GM12864 (cell line): Measurements from ENCODE around the gene CLIC5.

Experiments
- DNase-seq: peaks from one replicate; pipeline ENCODE4 v3.0.0-alpha.2; 2011; ENCODE audit warnings: low read depth
- H3K4me3 ChIP-seq: 2 replicates; pipeline ENCODE4 v1.5.1; 2011; ENCODE audit warnings: mild to moderate bottlenecking, low read depth, low read length, control low read depth
- TF ChIP-seq, protein P1 (sequence below): IDR thresholded peaks from 2 replicates; pipeline ENCODE4 v1.5.1; 2011; ENCODE audit warnings: low read depth, mild to moderate bottlenecking, moderate library complexity, low read length, control low read depth, inconsistent platforms; ENCODE audit errors: missing control alignments

Gene CLIC5

DNA sequence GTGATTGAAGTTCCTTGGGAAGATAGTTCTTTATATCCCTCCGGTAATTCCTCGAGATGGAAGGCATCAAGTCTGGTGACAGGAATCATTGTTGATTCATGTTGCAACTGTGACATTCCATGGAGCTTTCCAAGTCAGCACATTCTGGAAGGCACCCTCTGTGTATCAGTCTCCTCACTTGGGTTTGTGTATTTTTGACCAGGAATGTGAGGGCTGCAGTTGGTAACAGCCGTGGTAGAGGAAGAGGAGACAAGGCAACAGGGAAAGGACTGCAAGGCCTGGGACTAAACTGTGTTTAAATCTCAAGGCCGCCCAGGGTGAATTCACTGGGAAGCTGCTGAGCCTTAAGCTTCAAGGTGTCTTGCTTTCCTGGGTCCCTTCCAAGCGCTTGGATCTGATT, 99.0 kb downstream of the CLIC5 start:
- TF ChIP-seq, protein P1, sequence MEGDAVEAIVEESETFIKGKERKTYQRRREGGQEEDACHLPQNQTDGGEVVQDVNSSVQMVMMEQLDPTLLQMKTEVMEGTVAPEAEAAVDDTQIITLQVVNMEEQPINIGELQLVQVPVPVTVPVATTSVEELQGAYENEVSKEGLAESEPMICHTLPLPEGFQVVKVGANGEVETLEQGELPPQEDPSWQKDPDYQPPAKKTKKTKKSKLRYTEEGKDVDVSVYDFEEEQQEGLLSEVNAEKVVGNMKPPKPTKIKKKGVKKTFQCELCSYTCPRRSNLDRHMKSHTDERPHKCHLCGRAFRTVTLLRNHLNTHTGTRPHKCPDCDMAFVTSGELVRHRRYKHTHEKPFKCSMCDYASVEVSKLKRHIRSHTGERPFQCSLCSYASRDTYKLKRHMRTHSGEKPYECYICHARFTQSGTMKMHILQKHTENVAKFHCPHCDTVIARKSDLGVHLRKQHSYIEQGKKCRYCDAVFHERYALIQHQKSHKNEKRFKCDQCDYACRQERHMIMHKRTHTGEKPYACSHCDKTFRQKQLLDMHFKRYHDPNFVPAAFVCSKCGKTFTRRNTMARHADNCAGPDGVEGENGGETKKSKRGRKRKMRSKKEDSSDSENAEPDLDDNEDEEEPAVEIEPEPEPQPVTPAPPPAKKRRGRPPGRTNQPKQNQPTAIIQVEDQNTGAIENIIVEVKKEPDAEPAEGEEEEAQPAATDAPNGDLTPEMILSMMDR, result no peak
- DNase-seq, result no peak
- H3K4me3 ChIP-seq, result no peak overlapping the region

- no peak for DNase-seq
- TF ChIP-seq, protein P1, result no peak
- no peak overlapping the region for H3K4me3 ChIP-seq
These were observed 99.7 kb downstream of the CLIC5 start for GRCh38 chr6:45915780-45916468.

DNA sequence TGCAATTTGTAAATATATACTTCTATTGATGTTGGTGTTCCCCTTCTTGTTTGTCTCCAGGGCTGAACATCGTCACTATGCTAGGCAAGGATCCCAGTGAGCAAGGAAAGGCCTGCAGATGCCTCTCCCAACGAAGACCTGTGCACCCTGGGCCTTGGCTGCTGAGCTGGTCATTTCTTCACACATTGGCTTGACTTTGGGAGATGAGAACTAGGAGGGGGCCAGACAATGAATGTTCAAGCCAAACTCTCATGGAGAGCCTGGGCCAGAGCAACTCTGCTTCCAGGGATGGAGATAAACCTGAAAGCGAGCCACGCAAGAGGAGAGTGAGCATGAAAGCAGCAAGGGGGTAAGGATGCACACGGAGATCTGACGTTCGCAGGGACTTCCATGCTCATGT, 104.0 kb downstream of the CLIC5 start:
- DNase-seq, result no peak
- no peak overlapping the region for H3K4me3 ChIP-seq
- TF ChIP-seq, protein P1, result no peak

DNA sequence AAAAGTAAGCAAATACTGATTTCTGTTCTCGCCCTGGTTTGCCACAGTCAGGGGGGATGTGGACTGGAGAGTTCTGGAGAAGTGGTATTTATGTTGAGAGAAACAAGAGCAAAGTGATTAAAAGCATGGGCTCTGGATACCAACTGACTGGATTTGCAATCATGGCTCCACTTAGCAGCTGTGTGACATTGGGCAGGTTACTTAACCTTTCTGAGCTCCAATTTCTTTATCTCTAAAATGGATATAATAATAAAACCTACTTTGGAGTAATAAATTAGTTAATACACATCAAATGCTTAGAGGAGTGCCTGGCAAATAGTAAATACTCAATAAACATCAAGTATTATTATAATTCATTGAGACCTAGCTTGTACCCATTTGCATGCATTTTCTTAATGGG, 111.7 kb downstream of the CLIC5 start:
- DNase-seq, result no peak
- TF ChIP-seq, protein P1, result no peak
- no peak overlapping the region for H3K4me3 ChIP-seq

- TF ChIP-seq, protein P1, result no peak
- no peak for DNase-seq
- H3K4me3 ChIP-seq, result no peak overlapping the region
These were observed 112.7 kb downstream of the CLIC5 start for GRCh38 chr6:45902984-45903383.

DNA sequence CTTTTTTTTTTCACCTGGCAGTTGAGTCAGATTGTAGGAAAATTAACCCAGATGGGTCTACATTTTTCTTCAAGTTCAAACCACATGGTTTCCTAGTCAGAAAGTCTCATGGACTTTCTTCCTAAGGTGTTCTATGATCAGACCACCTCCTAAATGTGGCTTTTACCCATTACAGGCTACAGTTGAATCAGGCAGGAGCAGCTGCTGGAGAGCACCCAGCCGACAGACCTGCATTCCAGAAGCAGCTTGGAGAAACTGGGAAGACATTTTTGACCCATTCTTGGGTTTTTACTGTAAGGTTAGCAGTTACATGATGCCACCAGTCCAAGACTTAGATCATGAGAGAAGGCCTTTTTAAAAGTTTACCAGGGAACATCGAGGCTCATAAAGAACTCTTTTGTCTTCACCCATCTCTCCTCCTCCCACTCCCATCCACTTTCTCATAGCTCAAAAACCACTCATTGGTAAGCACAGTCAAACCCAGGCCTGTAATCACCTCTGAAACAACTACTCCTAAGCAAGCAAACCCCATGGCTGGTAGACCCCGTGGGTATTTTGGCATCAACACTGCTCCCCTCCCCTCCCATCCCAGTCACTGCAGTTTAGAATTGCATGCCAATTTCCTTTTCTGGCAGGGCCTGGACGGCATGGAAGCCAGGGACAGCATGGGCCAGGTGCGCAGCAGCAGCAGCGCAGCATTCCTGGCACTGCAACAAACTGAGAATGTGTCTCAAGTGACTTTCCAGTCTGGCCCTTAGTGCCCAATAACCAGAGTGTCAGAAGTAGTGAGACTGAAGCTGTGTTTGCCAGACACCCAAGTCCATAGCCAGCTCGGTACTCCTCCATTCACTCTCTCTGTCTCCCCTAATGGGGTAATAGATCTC, 113.7 kb downstream of the CLIC5 start:
- DNase-seq, result no peak
- TF ChIP-seq, protein P1, result no peak
- H3K4me3 ChIP-seq, result no peak overlapping the region
